HUES64 (cell line): Measurements from ENCODE around the gene RNF214.

ENCODE experiments used
- H3K27ac ChIP-seq: 2 replicates; pipeline ENCODE4 v1.7.0; 2013; ENCODE audit warnings: low read depth, low read length, inconsistent platforms
- H3K27me3 ChIP-seq: 2 replicates; pipeline ENCODE4 v1.6.1; 2013; ENCODE audit warnings: mild to moderate bottlenecking, low read length; ENCODE audit not compliant: insufficient read depth
- H3K36me3 ChIP-seq: 2 replicates; pipeline ENCODE4 v1.6.1; 2013; ENCODE audit warnings: mild to moderate bottlenecking, low read length; ENCODE audit not compliant: insufficient read depth
- H3K4me1 ChIP-seq: 2 replicates; pipeline ENCODE4 v1.6.1; 2013; ENCODE audit warnings: mild to moderate bottlenecking, low read length, moderate library complexity; ENCODE audit not compliant: insufficient read depth
- H3K4me3 ChIP-seq: 2 replicates; pipeline ENCODE4 v1.5.1; 2013; ENCODE audit warnings: mild to moderate bottlenecking, low read length, moderate library complexity
- H3K9ac ChIP-seq: 2 replicates; pipeline ENCODE4 v1.6.1; 2013; ENCODE audit warnings: mild to moderate bottlenecking, low read depth, low read length
- H3K9me3 ChIP-seq: 2 replicates; pipeline ENCODE4 v1.6.1; 2013; ENCODE audit warnings: low read depth, low read length; ENCODE audit not compliant: insufficient read depth
- WGBS: fragments of 150-250, 120-280 bp; methylation state at CpG from one replicate; pipeline ENCODE4 v1.1.7; 2013; ENCODE audit warnings: missing lambda C conversion rate; 5-methylcytosine and 5-hydroxymethylcytosine counted together

RNF214 gene

DNA sequence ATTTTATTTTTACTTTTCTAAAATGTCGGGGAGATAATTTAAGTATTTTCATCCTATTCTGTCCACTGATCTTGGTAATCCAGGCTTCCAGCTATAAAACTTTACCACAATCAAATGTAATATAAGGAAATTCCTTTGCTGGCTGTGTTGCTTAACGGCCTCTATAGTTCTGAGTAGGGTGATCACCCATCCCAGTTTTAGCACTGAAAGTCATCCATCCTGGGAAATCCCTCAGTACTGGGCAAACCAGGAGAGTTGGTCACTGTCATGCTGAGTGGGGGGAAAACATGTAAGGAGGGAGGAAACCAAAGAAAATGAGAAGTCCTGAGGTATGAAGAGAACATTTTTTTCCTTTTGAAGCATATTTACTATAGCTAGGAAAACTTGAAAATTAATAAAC lies 45.9 kb downstream of the RNF214 start:
- Histone ChIP-seq H3K9me3 (no peaks in the 10 kb centered on the region), H3K27me3 (no peaks in the 10 kb centered on the region), H3K4me3 (no peak overlapping the region), H3K36me3 (peaks cover 46% of the 10 kb centered on the region), H3K4me1 (peaks cover 2% of the 10 kb centered on the region; the same call in 1 of the 2 replicates), H3K9ac (no peak overlapping the region), H3K27ac (no peak overlapping the region)
- WGBS, result 83% methylated on average over 1 of the region's 2 CpGs

DNA sequence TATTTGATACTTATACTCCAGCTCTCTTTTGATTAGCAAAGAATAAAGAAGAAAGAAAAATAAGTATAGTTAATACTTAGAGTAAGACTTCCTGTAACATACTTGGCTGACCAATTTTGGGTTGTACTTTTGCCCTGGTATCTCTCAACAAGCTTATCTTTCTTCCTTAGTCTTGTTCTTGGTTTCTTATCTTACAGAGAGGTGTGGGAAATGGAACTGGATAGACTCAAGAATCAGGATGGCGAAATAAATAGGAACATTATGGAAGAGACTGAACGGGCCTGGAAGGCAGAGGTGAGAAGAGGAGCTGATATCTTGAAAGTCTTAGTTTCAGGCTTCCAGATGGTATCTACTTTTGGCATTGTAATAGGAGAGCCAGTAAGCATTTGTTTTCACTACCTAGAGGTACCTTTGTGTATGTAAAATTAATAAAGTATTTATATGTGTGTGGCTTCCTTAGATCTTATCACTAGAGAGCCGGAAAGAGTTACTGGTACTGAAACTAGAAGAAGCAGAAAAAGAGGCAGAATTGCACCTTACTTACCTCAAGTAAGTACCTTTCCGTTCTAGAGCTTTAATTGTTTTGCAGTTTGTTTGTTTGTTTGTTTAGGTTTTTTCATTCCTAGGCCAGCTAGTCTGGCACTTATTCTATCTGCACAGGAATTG lies 47.4 kb downstream of the RNF214 start:
- H3K9ac ChIP-seq, result no peak overlapping the region
- 93% methylated on average over 4 of the region's 4 CpGs for WGBS
- H3K4me1 ChIP-seq, result peaks cover 2% of the 10 kb centered on the region; the same call in 1 of the 2 replicates
- no peak overlapping the region for H3K4me3 ChIP-seq
- H3K9me3 ChIP-seq, result no peaks in the 10 kb centered on the region
- peaks cover 60% of the 10 kb centered on the region for H3K36me3 ChIP-seq
- H3K27ac ChIP-seq, result no peak overlapping the region
- no peaks in the 10 kb centered on the region for H3K27me3 ChIP-seq

DNA sequence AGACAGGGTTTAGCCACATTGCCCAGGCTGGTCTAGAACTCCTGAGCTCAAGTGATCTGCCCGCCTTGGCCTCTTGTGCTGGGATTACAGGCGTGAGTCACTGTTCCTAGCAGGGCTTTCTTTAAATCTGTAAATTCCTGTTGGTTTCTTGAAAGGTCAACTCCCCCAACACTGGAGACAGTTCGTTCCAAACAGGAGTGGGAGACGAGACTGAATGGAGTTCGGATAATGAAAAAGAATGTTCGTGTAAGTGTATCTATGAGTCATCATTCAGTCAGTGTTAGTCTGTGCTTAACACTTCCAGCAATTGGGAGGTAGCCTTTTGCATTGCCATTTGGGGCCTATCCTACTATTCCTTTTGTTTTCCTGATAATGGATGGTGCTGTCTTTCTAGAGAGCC lies 48.7 kb downstream of the RNF214 start:
- Histone ChIP-seq H3K36me3 (peaks cover 64% of the 10 kb centered on the region), H3K27ac (no peak overlapping the region; the same call in none of the 2 replicates), H3K9me3 (no peaks in the 10 kb centered on the region), H3K9ac (no peak overlapping the region), H3K4me1 (peaks cover 2% of the 10 kb centered on the region; the same call in 1 of the 2 replicates), H3K4me3 (no peak overlapping the region), H3K27me3 (no peaks in the 10 kb centered on the region)
- WGBS, result 84% methylated on average over 6 of the region's 6 CpGs

DNA sequence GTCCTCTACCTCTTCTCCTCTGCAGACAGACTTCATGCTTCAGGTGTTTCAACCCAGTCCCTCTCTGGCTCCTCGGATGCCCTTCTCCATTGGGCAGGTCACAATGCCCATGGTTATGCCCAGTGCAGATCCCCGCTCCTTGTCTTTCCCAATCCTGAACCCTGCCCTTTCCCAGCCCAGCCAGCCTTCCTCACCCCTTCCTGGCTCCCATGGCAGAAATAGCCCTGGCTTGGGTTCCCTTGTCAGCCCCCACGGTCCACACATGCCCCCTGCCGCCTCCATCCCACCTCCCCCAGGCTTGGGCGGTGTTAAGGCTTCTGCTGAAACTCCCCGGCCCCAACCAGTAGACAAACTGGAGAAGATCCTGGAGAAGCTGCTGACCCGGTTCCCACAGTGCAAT lies 49.4 kb downstream of the RNF214 start:
- Histone ChIP-seq H3K9ac (no peak overlapping the region), H3K4me3 (no peak overlapping the region), H3K36me3 (peaks cover 70% of the 10 kb centered on the region), H3K4me1 (peaks cover 2% of the 10 kb centered on the region; the same call in 1 of the 2 replicates), H3K27me3 (no peaks in the 10 kb centered on the region), H3K9me3 (no peaks in the 10 kb centered on the region), H3K27ac (no peak overlapping the region)
- WGBS, result 96% methylated on average over 7 of the region's 7 CpGs

DNA sequence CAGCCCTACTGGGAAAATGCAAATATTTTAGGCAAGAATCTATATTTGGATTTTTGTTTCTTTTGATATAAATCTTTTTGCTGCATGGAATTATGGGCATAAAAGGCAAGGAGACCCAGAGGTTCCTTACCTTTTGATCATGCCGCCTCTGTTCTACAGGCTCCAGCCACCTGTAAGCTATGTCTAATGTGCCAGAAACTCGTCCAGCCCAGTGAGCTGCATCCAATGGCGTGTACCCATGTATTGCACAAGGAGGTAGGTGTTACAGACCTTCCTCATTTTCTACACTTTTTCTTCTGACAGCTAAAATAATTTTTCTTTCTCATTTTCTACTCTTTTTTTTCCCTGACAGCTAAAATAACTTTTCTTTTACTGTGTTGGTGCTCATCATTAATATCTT lies 50.5 kb downstream of the RNF214 start:
- Histone ChIP-seq H3K4me3 (no peak overlapping the region), H3K4me1 (peaks cover 2% of the 10 kb centered on the region; the same call in 1 of the 2 replicates), H3K9me3 (no peaks in the 10 kb centered on the region), H3K9ac (no peak overlapping the region), H3K27me3 (no peaks in the 10 kb centered on the region), H3K27ac (no peak overlapping the region), H3K36me3 (peaks cover 79% of the 10 kb centered on the region)
- WGBS, result 93% methylated on average over 3 of the region's 3 CpGs

DNA sequence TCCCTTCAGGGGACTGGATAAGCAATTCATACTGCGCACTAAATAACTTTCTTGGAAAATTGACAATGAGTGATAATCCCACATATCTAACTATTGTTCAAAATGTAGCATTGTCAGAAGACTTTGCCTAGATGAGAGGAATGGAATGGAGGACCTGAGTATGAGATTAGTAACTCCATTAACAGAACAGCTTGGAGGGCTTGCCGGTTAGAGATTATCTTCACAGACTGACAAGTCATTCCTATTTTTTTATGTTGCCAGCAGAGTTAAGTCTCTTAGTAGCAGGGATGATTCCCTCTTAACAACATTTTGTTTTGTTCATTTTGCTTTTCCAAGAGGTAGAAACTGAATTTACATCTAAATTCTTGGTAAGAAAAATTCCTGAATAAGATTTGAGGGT lies 51.6 kb downstream of the RNF214 start:
- H3K27me3 ChIP-seq, result no peaks in the 10 kb centered on the region
- 100% methylated on average over 2 of the region's 2 CpGs for WGBS
- H3K4me3 ChIP-seq, result no peak overlapping the region
- H3K9ac ChIP-seq, result no peak overlapping the region
- H3K9me3 ChIP-seq, result no peaks in the 10 kb centered on the region
- peaks cover 89% of the 10 kb centered on the region for H3K36me3 ChIP-seq
- H3K27ac ChIP-seq, result no peak overlapping the region
- H3K4me1 ChIP-seq, result peaks cover 2% of the 10 kb centered on the region; the same call in 1 of the 2 replicates

DNA sequence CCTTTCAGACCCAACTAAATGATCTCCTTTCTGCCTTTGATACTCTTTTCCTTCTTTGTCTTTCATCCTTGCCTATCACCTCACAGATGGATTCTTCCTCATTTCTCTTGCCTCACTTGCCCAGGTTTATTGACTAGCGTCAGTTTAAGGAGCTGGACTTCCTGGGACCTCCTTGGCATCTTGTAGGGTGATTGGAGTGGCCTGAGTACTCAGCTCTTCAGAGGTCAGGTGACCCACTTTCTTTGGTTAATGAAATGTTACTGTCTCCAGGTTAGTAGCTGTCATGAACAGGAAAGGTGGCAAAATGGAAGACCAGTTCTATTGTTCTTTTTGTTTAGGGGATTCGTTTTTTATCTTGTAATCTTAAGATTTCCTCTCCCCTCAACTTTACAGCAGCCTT lies 54.1 kb downstream of the RNF214 start:
- Histone ChIP-seq H3K9me3 (no peaks in the 10 kb centered on the region), H3K27ac (no peak overlapping the region), H3K4me1 (no peaks in the 10 kb centered on the region), H3K4me3 (no peak overlapping the region), H3K27me3 (no peaks in the 10 kb centered on the region), H3K9ac (no peak overlapping the region), H3K36me3 (peaks cover 87% of the 10 kb centered on the region)
- WGBS, result 96% methylated on average over 1 of the region's 2 CpGs

DNA sequence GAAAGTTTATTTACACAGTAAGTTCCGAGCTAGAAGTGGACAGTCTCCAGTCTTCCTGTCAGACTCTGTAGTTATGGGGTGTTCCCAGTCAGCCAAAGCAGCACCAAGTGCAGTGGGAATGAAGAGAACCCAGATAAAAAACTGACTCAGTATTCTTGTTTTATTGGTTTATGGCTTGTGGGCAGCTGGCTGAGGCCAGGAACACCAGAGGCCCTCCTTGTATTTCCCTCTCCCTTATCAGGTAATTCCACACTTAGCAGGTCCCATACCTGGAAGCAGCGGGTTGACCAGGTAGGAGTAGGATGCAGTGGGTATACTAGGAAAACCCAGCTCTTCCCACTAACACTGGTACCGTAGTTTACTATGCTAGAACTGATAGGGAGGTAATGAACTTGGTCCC lies 55.2 kb downstream of the RNF214 start:
- H3K9me3 ChIP-seq, result no peaks in the 10 kb centered on the region
- H3K36me3 ChIP-seq, result peaks cover 76% of the 10 kb centered on the region
- no peaks in the 10 kb centered on the region for H3K4me1 ChIP-seq
- WGBS, result 85% methylated on average over 2 of the region's 3 CpGs
- no peak overlapping the region for H3K9ac ChIP-seq
- no peak overlapping the region for H3K27ac ChIP-seq
- H3K27me3 ChIP-seq, result no peaks in the 10 kb centered on the region
- no peak overlapping the region for H3K4me3 ChIP-seq

DNA sequence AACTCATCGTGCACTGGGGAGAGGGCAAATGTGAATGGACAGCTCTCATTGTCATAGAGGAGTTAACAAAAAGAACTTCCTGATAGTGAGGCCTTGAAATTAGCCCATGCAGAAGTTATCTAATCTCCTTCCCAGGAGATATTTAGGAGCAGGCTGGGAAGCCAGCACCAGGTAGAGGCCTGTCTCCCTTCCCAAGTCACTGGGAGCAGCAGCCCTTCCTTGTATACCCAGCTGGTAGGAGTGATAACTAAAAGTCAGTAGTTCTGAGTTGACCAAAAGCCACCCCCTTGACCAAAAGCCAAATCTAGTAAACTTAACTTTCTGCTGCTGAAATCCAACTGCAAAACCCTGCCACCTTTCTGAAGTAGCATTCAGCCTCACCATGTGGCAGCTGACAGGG lies 57.3 kb downstream of the RNF214 start:
- Histone ChIP-seq H3K4me3 (no peak overlapping the region), H3K27ac (no peak overlapping the region), H3K27me3 (no peaks in the 10 kb centered on the region), H3K9ac (no peak overlapping the region), H3K36me3 (peaks cover 59% of the 10 kb centered on the region), H3K4me1 (no peaks in the 10 kb centered on the region), H3K9me3 (no peaks in the 10 kb centered on the region)
- WGBS, result 97% methylated on average over 1 of the region's 1 CpG

DNA sequence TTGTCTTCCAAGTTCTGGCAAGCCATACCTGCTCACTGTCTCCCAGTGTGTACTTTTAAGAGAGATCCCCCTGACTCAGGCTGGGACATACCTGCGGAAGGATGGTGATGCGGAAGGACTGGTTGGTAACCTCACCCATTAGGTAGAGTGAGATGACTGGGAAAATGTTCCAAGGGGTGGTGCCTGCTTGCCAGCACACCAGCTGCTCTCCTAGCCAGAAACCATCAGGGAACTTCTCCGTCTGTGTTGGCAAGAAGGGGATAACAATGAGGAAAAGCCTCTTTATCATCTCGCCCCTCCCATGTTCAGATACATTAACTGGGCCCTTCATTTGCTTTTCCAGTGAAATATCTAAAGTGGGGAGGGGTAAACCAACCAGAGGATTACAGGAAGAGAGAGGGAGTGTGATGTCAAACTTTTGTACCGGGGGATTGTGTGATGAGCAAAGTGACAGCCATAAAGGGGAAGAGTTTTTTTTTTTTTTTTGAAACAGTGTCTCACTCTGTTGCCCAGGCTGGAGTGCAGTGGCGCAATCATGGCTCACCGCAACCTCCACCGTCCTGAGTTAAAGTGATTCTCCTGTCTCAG lies 58.4 kb downstream of the RNF214 start, which contains the start of gene BACE1-AS:
TSS of gene BACE1-AS (plus strand) at position 538 of the 588 bp plus-strand sequence.
- no peak within 1 kb of the TSS for H3K27ac ChIP-seq
- WGBS, result 96% methylated on average over 8 of the region's 8 CpGs
- peaks cover 48% of the 10 kb centered on the region for H3K36me3 ChIP-seq
- H3K4me3 ChIP-seq, result no peak within 1 kb of the TSS
- no peaks in the 10 kb centered on the region for H3K4me1 ChIP-seq
- no peak within 1 kb of the TSS for H3K9ac ChIP-seq
- H3K27me3 ChIP-seq, result no peaks in the 10 kb centered on the region
- no peaks in the 10 kb centered on the region for H3K9me3 ChIP-seq

DNA sequence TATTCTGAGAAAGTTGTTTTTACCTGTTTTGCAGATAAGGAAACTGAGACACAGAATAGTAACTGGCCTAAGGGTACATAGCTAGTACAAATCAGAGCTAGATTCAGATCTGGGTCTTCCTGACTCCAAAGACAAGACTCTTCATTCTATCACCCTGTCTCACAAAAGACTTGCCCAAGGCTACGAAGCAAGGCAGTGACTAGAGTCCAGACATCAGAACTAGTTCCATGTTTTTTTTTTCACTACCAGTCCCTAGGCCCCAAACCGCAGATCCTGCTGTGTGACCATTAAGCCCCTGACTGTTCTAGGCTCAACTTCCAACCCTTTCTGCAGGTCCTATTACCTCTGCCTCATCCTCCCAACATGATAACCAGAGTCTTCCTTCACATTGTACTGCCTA lies 60.1 kb downstream of the RNF214 start:
- no peaks in the 10 kb centered on the region for H3K4me1 ChIP-seq
- no peak overlapping the region for H3K27ac ChIP-seq
- H3K4me3 ChIP-seq, result no peak overlapping the region
- H3K9ac ChIP-seq, result no peak overlapping the region
- H3K27me3 ChIP-seq, result no peaks in the 10 kb centered on the region
- peaks cover 34% of the 10 kb centered on the region for H3K36me3 ChIP-seq
- no peaks in the 10 kb centered on the region for H3K9me3 ChIP-seq
- WGBS, result 96% methylated on average over 2 of the region's 2 CpGs
